A549 (cell line): ENCODE measurements around the gene PDXK.

Experiments
- BHLHE40 ChIP-seq: IDR thresholded peaks from 2 replicates; pipeline ENCODE4 v1.6.1; 2012; ENCODE audit warnings: low read depth, low read length, inconsistent platforms
- CBX8 ChIP-seq: fragments of 200-600 bp; sonication (generic); IDR thresholded peaks from 2 replicates; pipeline ENCODE4 v1.6.1; 2016
- CEBPB ChIP-seq, 2 experiments: fragments of >200 bp in 1 of 2; sonication (Bioruptor Twin) in 1 of 2; formaldehyde crosslinking in 1 of 2; IDR thresholded peaks; 2 replicates each; pipeline ENCODE4 v1.6.1; 2012 to 2016
- KDM1A ChIP-seq: fragments of 200-600 bp; sonication (generic); IDR thresholded peaks from 2 replicates; pipeline ENCODE4 v1.6.1; 2016; ENCODE audit warnings: low read depth, mild to moderate bottlenecking
- KDM5A ChIP-seq: fragments of 200-600 bp; sonication (generic); IDR thresholded peaks from 2 replicates; pipeline ENCODE4 v1.6.1; 2016; ENCODE audit warnings: antibody characterized with exemption, mild to moderate bottlenecking
- POLR2A ChIP-seq: IDR thresholded peaks from 2 replicates; pipeline ENCODE4 v1.6.1; 2012; ENCODE audit warnings: mild to moderate bottlenecking, low read length
- RAD21 ChIP-seq, 2 experiments: fragments of >200 bp in 1 of 2; sonication (Bioruptor Twin) in 1 of 2; formaldehyde crosslinking in 1 of 2; IDR thresholded peaks in 1 of 2; conservative IDR thresholded peaks in 1 of 2; 2 replicates in 1 of 2; 3 replicates in 1 of 2; pipeline ENCODE4 v1.6.1; 2012 to 2018; ENCODE audit warnings: inconsistent platforms in 1 of 2
- RFX5 ChIP-seq: fragments of 450-650 bp; IDR thresholded peaks from 2 replicates; pipeline ENCODE4 v1.7.1; 2014; ENCODE audit warnings: antibody characterized with exemption, mild to moderate bottlenecking, moderate library complexity
- TF ChIP-seq, protein P1 (sequence below): fragments of >200 bp; sonication (Bioruptor Twin); formaldehyde crosslinking; IDR thresholded peaks from 3 replicates; pipeline ENCODE4 v1.5.1; 2016

DNA sequence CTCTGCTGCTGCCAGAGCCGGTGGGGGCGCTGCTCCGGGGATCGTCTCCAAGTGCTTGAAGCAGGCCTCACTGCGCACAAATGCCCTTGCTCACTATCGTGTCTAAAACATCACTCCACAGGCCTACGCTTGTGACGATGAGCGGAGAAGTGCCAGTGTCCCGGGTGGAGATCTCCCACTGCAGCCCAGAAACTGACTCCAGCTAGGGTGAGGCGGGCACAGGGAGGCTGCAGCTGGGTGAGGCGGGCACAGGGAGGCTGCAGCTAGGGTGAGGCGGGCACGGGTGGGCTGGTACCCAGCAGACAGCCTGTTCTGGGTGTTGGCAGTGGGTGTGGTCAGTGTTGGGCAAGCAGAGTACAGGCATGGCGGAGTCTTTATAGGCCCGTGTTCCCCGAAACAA lies 22.7 kb upstream of the PDXK start:
- TF ChIP-seq, protein P1, sequence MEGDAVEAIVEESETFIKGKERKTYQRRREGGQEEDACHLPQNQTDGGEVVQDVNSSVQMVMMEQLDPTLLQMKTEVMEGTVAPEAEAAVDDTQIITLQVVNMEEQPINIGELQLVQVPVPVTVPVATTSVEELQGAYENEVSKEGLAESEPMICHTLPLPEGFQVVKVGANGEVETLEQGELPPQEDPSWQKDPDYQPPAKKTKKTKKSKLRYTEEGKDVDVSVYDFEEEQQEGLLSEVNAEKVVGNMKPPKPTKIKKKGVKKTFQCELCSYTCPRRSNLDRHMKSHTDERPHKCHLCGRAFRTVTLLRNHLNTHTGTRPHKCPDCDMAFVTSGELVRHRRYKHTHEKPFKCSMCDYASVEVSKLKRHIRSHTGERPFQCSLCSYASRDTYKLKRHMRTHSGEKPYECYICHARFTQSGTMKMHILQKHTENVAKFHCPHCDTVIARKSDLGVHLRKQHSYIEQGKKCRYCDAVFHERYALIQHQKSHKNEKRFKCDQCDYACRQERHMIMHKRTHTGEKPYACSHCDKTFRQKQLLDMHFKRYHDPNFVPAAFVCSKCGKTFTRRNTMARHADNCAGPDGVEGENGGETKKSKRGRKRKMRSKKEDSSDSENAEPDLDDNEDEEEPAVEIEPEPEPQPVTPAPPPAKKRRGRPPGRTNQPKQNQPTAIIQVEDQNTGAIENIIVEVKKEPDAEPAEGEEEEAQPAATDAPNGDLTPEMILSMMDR = no peak
- TF ChIP-seq CEBPB (IDR thresholded peaks at IDR 0.05) (no peak), KDM5A (no peak), POLR2A (no peak), KDM1A (no peak), RAD21 (conservative IDR thresholded peaks at IDR 0.05 in 1 of 2, IDR thresholded peaks at IDR 0.05 in 1 of 2) (no peak), BHLHE40 (no peak), CBX8 (no peak), RFX5 (no peak)
